ENCODE results near the gene ANAPC4. TPM values are rescaled to one million over a fixed set of nuclear protein-coding genes. Genes with fewer than 3 reads are reported as not detected.

The ANAPC4 gene
- polyA plus RNA-seq, 2 donors, result 13.8 to 22.5 TPM

DNA sequence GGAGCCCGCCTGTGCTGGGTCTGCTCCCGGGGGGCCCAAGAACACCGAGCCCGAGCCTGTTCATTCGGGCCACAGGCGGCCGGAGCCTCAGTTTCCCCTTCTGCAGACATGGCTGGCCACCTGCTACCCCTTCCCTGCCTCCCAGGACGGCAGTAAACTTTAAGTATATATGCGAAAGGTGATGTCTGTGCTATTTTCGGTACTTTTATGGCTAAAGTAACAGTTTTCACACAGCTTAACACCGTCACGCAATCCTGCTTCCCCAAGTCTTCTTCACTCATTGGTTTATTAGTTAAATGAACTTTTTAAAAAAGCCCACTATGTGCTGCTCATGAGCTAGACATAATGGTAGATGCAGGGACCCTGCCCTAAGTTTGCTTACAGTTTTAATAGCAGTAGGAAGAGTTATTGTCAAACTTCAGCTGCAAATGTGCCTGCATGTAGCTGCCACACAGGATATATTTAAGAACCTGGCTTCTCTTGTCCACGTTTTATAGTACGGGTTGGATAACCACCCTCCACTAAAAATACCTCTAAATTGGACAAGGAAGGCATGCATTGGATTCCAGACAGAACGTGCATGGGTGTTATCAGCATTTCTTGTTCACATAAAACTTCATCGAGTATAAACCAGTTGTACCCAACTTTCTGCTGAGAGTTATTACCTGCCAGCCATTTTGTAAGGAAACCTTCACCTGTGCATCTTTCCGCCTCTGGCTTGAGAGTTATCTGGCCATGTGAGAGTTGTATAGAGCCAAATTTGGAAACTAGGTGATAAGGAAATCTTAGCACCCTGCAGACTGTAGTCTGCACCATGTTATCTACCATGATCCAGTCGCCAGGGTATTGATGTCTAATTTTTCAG is 741 bp downstream of the ANAPC4 start:
- H3K9me3 ChIP-seq (ENCODE audit: control insufficient read depth in 2 of 2, insufficient read depth in 1 of 2, low read depth in 1 of 2, low read length in 1 of 2), result no peaks in the 10 kb centered on the region
- peak overlapping the region; percentile 61 to 85 for H3K4me3 ChIP-seq (ENCODE audit: low read depth in 1 of 2, low read length in 2 of 2)
- H3K4me1 ChIP-seq (ENCODE audit: control insufficient read depth in 2 of 2, insufficient read depth in 2 of 2, low read length in 1 of 2), result peaks cover 3 to 5% of the 10 kb centered on the region in 2 donors
- H3K36me3 ChIP-seq (ENCODE audit: control insufficient read depth in 2 of 2, insufficient read depth in 2 of 2, low read length in 1 of 2), result peaks cover 0 to 5% of the 10 kb centered on the region in 2 donors
- H3K27ac ChIP-seq (ENCODE audit: low read depth in 2 of 2, low read length in 1 of 2), result peak overlapping the region; percentile 75 to 78
- WGBS, 2 donors, result 16 to 19% methylated on average over 18 of the region's 18 CpGs
- no peaks in the 10 kb centered on the region for H3K27me3 ChIP-seq (ENCODE audit: control insufficient read depth in 1 of 2, insufficient read depth in 2 of 2, low read length in 2 of 2)

DNA sequence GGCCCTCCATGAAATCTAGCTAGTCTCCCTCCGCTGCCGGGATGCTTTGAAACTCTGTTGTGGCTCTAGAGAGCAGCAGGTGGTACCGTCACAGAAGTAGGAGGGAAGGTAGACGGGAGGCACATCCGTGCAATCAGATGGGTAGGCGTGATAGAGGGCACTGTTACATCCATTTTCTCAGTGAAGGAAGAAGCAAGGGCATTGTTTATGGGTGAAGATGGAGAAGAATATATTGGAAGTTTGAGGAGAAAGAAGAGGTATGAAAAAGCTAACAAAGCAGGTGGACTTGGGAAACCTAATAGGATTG is 1.3 kb downstream of the ANAPC4 start:
- Histone ChIP-seq H3K4me3 (ENCODE audit: low read depth in 1 of 2, low read length in 2 of 2) (peak overlapping the region in 1 of 2 donors; percentile 61), H3K4me1 (ENCODE audit: control insufficient read depth in 2 of 2, insufficient read depth in 2 of 2, low read length in 1 of 2) (peaks cover 3 to 5% of the 10 kb centered on the region in 2 donors), H3K27ac (ENCODE audit: low read depth in 2 of 2, low read length in 1 of 2) (no peak overlapping the region), H3K27me3 (ENCODE audit: control insufficient read depth in 1 of 2, insufficient read depth in 2 of 2, low read length in 2 of 2) (no peaks in the 10 kb centered on the region), H3K36me3 (ENCODE audit: control insufficient read depth in 2 of 2, insufficient read depth in 2 of 2, low read length in 1 of 2) (peaks cover 0 to 5% of the 10 kb centered on the region in 2 donors), H3K9me3 (ENCODE audit: control insufficient read depth in 2 of 2, insufficient read depth in 1 of 2, low read depth in 1 of 2, low read length in 1 of 2) (no peaks in the 10 kb centered on the region)
- 86 to 88% methylated on average over 6 of the region's 6 CpGs for WGBS, 2 donors

DNA sequence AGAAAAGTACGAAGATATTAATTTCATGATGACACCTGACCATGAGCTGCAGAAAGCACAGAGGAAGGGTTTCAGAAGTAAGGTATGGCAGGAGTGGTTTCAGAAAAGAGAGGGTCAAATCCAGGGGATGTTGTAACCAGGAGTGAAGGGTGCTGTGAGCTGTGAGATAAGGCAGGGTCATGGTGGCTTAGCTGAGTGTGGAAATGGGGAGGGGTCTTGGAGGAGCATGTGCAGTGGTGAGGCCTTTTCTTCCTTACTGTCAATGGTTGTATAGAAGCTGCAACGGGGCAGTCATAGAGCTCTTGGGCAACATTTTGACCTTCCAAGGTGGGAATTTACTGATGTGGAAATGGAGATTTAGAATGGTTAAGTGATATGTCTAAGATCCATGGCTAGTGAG is 2.5 kb downstream of the ANAPC4 start:
- Histone ChIP-seq H3K27ac (ENCODE audit: low read depth in 2 of 2, low read length in 1 of 2) (no peak overlapping the region), H3K36me3 (ENCODE audit: control insufficient read depth in 2 of 2, insufficient read depth in 2 of 2, low read length in 1 of 2) (peaks cover 0 to 5% of the 10 kb centered on the region in 2 donors), H3K4me3 (ENCODE audit: low read depth in 1 of 2, low read length in 2 of 2) (no peak overlapping the region), H3K9me3 (ENCODE audit: control insufficient read depth in 2 of 2, insufficient read depth in 1 of 2, low read depth in 1 of 2, low read length in 1 of 2) (no peaks in the 10 kb centered on the region), H3K27me3 (ENCODE audit: control insufficient read depth in 1 of 2, insufficient read depth in 2 of 2, low read length in 2 of 2) (no peaks in the 10 kb centered on the region), H3K4me1 (ENCODE audit: control insufficient read depth in 2 of 2, insufficient read depth in 2 of 2, low read length in 1 of 2) (peaks cover 3 to 5% of the 10 kb centered on the region in 2 donors)
- 89 to 96% methylated on average over 2 of the region's 2 CpGs for WGBS, 2 donors

DNA sequence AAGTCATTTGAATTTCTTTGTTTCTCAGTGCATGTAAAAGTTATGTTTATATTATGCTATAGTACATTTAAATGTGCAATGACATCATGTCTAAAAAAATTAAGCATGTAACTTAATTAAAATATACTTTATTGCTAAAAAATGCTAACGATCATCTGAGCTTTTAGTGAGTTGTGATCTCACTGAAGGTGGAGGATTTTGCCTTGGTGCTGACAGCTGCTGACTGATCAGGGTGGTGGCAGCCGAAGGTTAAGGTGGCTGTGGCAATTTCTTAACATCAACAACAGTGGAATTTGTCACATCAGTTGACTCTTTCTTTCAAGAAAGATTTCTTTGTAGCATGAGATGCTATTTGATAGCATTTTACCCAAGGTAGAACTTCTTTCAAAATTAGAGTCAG is 6.6 kb downstream of the ANAPC4 start:
- Histone ChIP-seq H3K9me3 (ENCODE audit: control insufficient read depth in 2 of 2, insufficient read depth in 1 of 2, low read depth in 1 of 2, low read length in 1 of 2) (no peaks in the 10 kb centered on the region), H3K4me1 (ENCODE audit: control insufficient read depth in 2 of 2, insufficient read depth in 2 of 2, low read length in 1 of 2) (peaks cover 2% of the 10 kb centered on the region in 2 donors), H3K27ac (ENCODE audit: low read depth in 2 of 2, low read length in 1 of 2) (no peak overlapping the region), H3K4me3 (ENCODE audit: low read depth in 1 of 2, low read length in 2 of 2) (no peak overlapping the region), H3K27me3 (ENCODE audit: control insufficient read depth in 1 of 2, insufficient read depth in 2 of 2, low read length in 2 of 2) (no peaks in the 10 kb centered on the region), H3K36me3 (ENCODE audit: control insufficient read depth in 2 of 2, insufficient read depth in 2 of 2, low read length in 1 of 2) (peaks cover 0 to 5% of the 10 kb centered on the region in 2 donors)
- WGBS, 2 donors, result 48 to 74% methylated on average over 2 of the region's 2 CpGs

GRCh38 chr4:25386926-25387325 is 9.9 kb downstream of the ANAPC4 start:
- peaks cover 3 to 4% of the 10 kb centered on the region in 2 donors for H3K36me3 ChIP-seq (ENCODE audit: control insufficient read depth in 2 of 2, insufficient read depth in 2 of 2, low read length in 1 of 2)
- H3K4me1 ChIP-seq (ENCODE audit: control insufficient read depth in 2 of 2, insufficient read depth in 2 of 2, low read length in 1 of 2), result no peaks in the 10 kb centered on the region
- no peaks in the 10 kb centered on the region for H3K9me3 ChIP-seq (ENCODE audit: control insufficient read depth in 2 of 2, insufficient read depth in 1 of 2, low read depth in 1 of 2, low read length in 1 of 2)

GRCh38 chr4:25397305-25397704 is 20.2 kb downstream of the ANAPC4 start:
- Histone ChIP-seq H3K36me3 (ENCODE audit: control insufficient read depth in 2 of 2, insufficient read depth in 2 of 2, low read length in 1 of 2) (peaks cover 11 to 27% of the 10 kb centered on the region in 2 donors), H3K4me3 (ENCODE audit: low read depth in 1 of 2, low read length in 2 of 2) (no peak overlapping the region), H3K27ac (ENCODE audit: low read depth in 2 of 2, low read length in 1 of 2) (no peak overlapping the region), H3K27me3 (ENCODE audit: control insufficient read depth in 1 of 2, insufficient read depth in 2 of 2, low read length in 2 of 2) (no peaks in the 10 kb centered on the region), H3K4me1 (ENCODE audit: control insufficient read depth in 2 of 2, insufficient read depth in 2 of 2, low read length in 1 of 2) (no peaks in the 10 kb centered on the region), H3K9me3 (ENCODE audit: control insufficient read depth in 2 of 2, insufficient read depth in 1 of 2, low read depth in 1 of 2, low read length in 1 of 2) (no peaks in the 10 kb centered on the region)
- WGBS, 2 donors, result 97 to 100% methylated on average over 3 of the region's 3 CpGs

More at GRCh38 chr4:25386926-25387325, 9.9 kb downstream of the ANAPC4 start:
- H3K4me3 ChIP-seq (ENCODE audit: low read depth in 1 of 2, low read length in 2 of 2), result no peak overlapping the region
- 90 to 91% methylated on average over 2 of the region's 2 CpGs for WGBS, 2 donors
- no peaks in the 10 kb centered on the region for H3K27me3 ChIP-seq (ENCODE audit: control insufficient read depth in 1 of 2, insufficient read depth in 2 of 2, low read length in 2 of 2)
- H3K27ac ChIP-seq (ENCODE audit: low read depth in 2 of 2, low read length in 1 of 2), result no peak overlapping the region

DNA sequence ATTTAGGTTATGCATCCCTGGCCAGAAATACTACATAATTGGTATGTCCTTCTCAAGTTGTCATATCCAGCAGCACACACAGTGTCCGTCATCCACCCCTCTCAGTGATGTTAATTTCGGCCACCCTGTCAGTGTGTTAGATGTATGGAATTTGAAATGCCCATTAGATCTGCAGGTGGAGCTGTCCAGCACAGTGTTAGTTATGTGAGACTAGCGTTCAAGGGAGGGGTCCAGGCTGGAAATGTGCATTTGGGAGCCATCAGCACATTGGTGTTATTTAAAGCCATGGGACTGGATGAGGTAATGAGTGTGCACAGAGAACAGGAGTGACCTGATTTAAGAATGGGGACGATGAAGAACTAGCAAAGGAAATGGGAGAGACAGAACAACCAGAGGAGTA is 22.4 kb downstream of the ANAPC4 start:
- Histone ChIP-seq H3K27me3 (ENCODE audit: control insufficient read depth in 1 of 2, insufficient read depth in 2 of 2, low read length in 2 of 2) (no peaks in the 10 kb centered on the region), H3K9me3 (ENCODE audit: control insufficient read depth in 2 of 2, insufficient read depth in 1 of 2, low read depth in 1 of 2, low read length in 1 of 2) (no peaks in the 10 kb centered on the region), H3K4me3 (ENCODE audit: low read depth in 1 of 2, low read length in 2 of 2) (no peak overlapping the region), H3K4me1 (ENCODE audit: control insufficient read depth in 2 of 2, insufficient read depth in 2 of 2, low read length in 1 of 2) (no peaks in the 10 kb centered on the region), H3K27ac (ENCODE audit: low read depth in 2 of 2, low read length in 1 of 2) (no peak overlapping the region), H3K36me3 (ENCODE audit: control insufficient read depth in 2 of 2, insufficient read depth in 2 of 2, low read length in 1 of 2) (peaks cover 10 to 23% of the 10 kb centered on the region in 2 donors)
- WGBS, 2 donors, result 89 to 91% methylated on average over 4 of the region's 4 CpGs

DNA sequence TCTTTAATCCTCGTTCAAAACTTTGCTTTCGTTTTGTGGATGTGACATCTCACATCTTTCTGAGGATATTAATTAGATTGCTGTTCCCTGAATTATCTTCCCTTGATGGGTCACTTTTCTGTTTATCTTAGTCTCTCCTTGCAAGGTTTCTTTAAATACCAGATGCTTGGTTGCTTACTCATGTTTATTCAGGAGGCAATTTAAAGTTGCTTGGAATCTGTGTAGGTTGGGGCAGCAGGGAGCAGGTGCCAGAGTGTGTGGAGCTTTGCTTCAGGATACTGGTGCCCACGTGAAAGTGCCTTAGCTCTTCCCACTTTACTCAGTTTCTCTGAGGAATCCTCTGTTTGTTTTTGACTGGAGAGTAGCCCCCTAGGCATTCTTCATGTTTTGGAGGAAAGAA is 24.0 kb downstream of the ANAPC4 start:
- no peaks in the 10 kb centered on the region for H3K9me3 ChIP-seq (ENCODE audit: control insufficient read depth in 2 of 2, insufficient read depth in 1 of 2, low read depth in 1 of 2, low read length in 1 of 2)
- 67 to 75% methylated on average over 3 of the region's 3 CpGs for WGBS, 2 donors
- no peaks in the 10 kb centered on the region for H3K4me1 ChIP-seq (ENCODE audit: control insufficient read depth in 2 of 2, insufficient read depth in 2 of 2, low read length in 1 of 2)
- peaks cover 5 to 20% of the 10 kb centered on the region in 2 donors for H3K36me3 ChIP-seq (ENCODE audit: control insufficient read depth in 2 of 2, insufficient read depth in 2 of 2, low read length in 1 of 2)
- no peak overlapping the region for H3K27ac ChIP-seq (ENCODE audit: low read depth in 2 of 2, low read length in 1 of 2)
- no peaks in the 10 kb centered on the region for H3K27me3 ChIP-seq (ENCODE audit: control insufficient read depth in 1 of 2, insufficient read depth in 2 of 2, low read length in 2 of 2)
- no peak overlapping the region for H3K4me3 ChIP-seq (ENCODE audit: low read depth in 1 of 2, low read length in 2 of 2)

- 93 to 95% methylated on average over 1 of the region's 1 CpG for WGBS, 2 donors
- no peak overlapping the region for H3K27ac ChIP-seq (ENCODE audit: low read depth in 2 of 2, low read length in 1 of 2)
- H3K9me3 ChIP-seq (ENCODE audit: control insufficient read depth in 2 of 2, insufficient read depth in 1 of 2, low read depth in 1 of 2, low read length in 1 of 2), result no peaks in the 10 kb centered on the region
- H3K36me3 ChIP-seq (ENCODE audit: control insufficient read depth in 2 of 2, insufficient read depth in 2 of 2, low read length in 1 of 2), result peaks cover 5 to 20% of the 10 kb centered on the region in 2 donors
- no peaks in the 10 kb centered on the region for H3K4me1 ChIP-seq (ENCODE audit: control insufficient read depth in 2 of 2, insufficient read depth in 2 of 2, low read length in 1 of 2)
- H3K27me3 ChIP-seq (ENCODE audit: control insufficient read depth in 1 of 2, insufficient read depth in 2 of 2, low read length in 2 of 2), result no peaks in the 10 kb centered on the region
- H3K4me3 ChIP-seq (ENCODE audit: low read depth in 1 of 2, low read length in 2 of 2), result no peak overlapping the region
These were observed 25.5 kb downstream of the ANAPC4 start for GRCh38 chr4:25402521-25402920.

DNA sequence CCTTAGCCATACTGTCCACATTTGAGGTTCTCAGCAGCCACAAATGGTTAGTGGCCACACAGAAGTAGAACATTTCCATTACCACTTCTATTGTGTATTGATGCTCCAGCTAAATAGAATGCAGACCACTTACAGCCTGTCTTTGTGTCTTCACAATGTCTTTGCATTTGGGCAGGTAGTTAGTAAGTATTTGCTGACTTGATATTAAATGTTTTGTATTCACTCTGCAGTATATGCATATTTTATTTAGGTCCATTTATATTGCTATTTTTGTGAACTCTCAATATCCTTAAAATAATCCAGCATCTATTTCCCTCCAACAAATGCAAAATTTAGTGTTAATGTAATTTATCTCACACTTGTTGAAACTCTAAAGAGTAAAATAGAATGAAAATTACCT is 26.6 kb downstream of the ANAPC4 start:
- H3K4me1 ChIP-seq (ENCODE audit: control insufficient read depth in 2 of 2, insufficient read depth in 2 of 2, low read length in 1 of 2), result no peaks in the 10 kb centered on the region
- no peaks in the 10 kb centered on the region for H3K9me3 ChIP-seq (ENCODE audit: control insufficient read depth in 2 of 2, insufficient read depth in 1 of 2, low read depth in 1 of 2, low read length in 1 of 2)
- no peak overlapping the region for H3K27ac ChIP-seq (ENCODE audit: low read depth in 2 of 2, low read length in 1 of 2)
- no peak overlapping the region for H3K4me3 ChIP-seq (ENCODE audit: low read depth in 1 of 2, low read length in 2 of 2)
- H3K27me3 ChIP-seq (ENCODE audit: control insufficient read depth in 1 of 2, insufficient read depth in 2 of 2, low read length in 2 of 2), result no peaks in the 10 kb centered on the region
- peaks cover 5 to 22% of the 10 kb centered on the region in 2 donors for H3K36me3 ChIP-seq (ENCODE audit: control insufficient read depth in 2 of 2, insufficient read depth in 2 of 2, low read length in 1 of 2)

Data from esophagus (tissue), 2 donors.